ENCODE results near the gene TSPO2.

Gene TSPO2

GRCh38 chr6:41074692-41075436 lies 32.6 kb downstream of the TSPO2 start:
- DNase-seq, result no peak

GRCh38 chr6:41075651-41076626 lies 33.7 kb downstream of the TSPO2 start:
- DNase-seq, result no peak

- no peak for DNase-seq
Observed at GRCh38 chr6:41077536-41077935, 35.3 kb downstream of the TSPO2 start.

GRCh38 chr6:41078101-41078500 lies 35.8 kb downstream of the TSPO2 start:
- no peak for DNase-seq

GRCh38 chr6:41079080-41079479 lies 36.8 kb downstream of the TSPO2 start:
- no peak for DNase-seq

- DNase-seq, result no peak
Observed at GRCh38 chr6:41080621-41081020, 38.4 kb downstream of the TSPO2 start.

- DNase-seq, result no peak
Observed at GRCh38 chr6:41083072-41083471, 40.8 kb downstream of the TSPO2 start.

GRCh38 chr6:41085182-41085581 lies 42.9 kb downstream of the TSPO2 start:
- no peak for DNase-seq

- no peak for DNase-seq
Observed at GRCh38 chr6:41088451-41088850, 46.2 kb downstream of the TSPO2 start.

- DNase-seq, result no peak
Observed at GRCh38 chr6:41090841-41091761, 48.8 kb downstream of the TSPO2 start.

- DNase-seq, result no peak
Observed at GRCh38 chr6:41092421-41093140, 50.3 kb downstream of the TSPO2 start.

GRCh38 chr6:41093729-41094128 lies 51.5 kb downstream of the TSPO2 start:
- DNase-seq, result no peak

Measured in nucleus accumbens (tissue), 56 donors.